A549 (cell line): Measurements from ENCODE around the gene BGLAP. TPM values are rescaled to one million over a fixed set of nuclear protein-coding genes. Genes with fewer than 3 reads are reported as not detected.
A peak's percentile ranks its signal among the peaks of the same experiment; 100 is the strongest.

Experiments
- ATAC-seq, 2 experiments: fragments of 200-7000 bp in 1 of 2; fragments of >200 bp in 1 of 2; cut with Nextera tagmentation in 1 of 2; cut with Tn5 transposase in 1 of 2; 3 replicates each; pipeline versions ENCODE4 v1.8.0 to v1.9.1; 2018 to 2020; ENCODE audit warnings: mild to moderate bottlenecking in 1 of 2, moderate library complexity in 1 of 2
- CTCF ChIA-PET: fragments of 300-600 bp; sonication (Branson Sonifier 250); formaldehyde crosslinking; extraction: SDS; loops from one replicate; lab custom pipeline; 2021; ENCODE audit warnings: antibody characterized with exemption, inconsistent platforms; lab: Yijun Ruan, JAX
- POLR2A ChIA-PET: fragments of 350-600 bp; formaldehyde crosslinking; extraction: SDS; loops from one replicate; lab custom pipeline; 2021; ENCODE audit warnings: antibody characterized with exemption, inconsistent platforms; lab: Yijun Ruan, JAX
- DNase-seq, 2 experiments: peaks; one replicate each; pipeline versions ENCODE4 v3.0.0 to v3.0.0-alpha.2; 2011 to 2016; ENCODE audit warnings: low read depth in 1 of 2, low spot score in 1 of 2
- FAIRE-seq: peaks from 2 replicates; lab custom pipeline; 2011; peaks lifted over from hg19 to GRCh38; lab: Jason Lieb, UNC
- H3K27ac ChIP-seq, 2 experiments: fragments of >200 bp; sonication (Bioruptor Twin); formaldehyde crosslinking; 3 replicates each; pipeline ENCODE4 v1.5.1; 2016 to 2017
- H3K4me1 ChIP-seq: fragments of >200 bp; sonication (Bioruptor Twin); formaldehyde crosslinking; 3 replicates; pipeline ENCODE4 v1.6.1; 2016
- H3K4me2 ChIP-seq: fragments of >200 bp; sonication (Bioruptor Twin); formaldehyde crosslinking; 3 replicates; pipeline ENCODE4 v1.6.1; 2016
- H3K4me3 ChIP-seq: fragments of >200 bp; sonication (Bioruptor Twin); formaldehyde crosslinking; 3 replicates; pipeline ENCODE4 v1.5.1; 2016
- H3K9me3 ChIP-seq: fragments of >200 bp; sonication (Bioruptor Twin); formaldehyde crosslinking; 3 replicates; pipeline ENCODE4 v1.6.1; 2016
- CBX8 ChIP-seq: fragments of 200-600 bp; sonication (generic); IDR thresholded peaks from 2 replicates; pipeline ENCODE4 v1.6.1; 2016
- CEBPB ChIP-seq, 2 experiments: fragments of >200 bp in 1 of 2; sonication (Bioruptor Twin) in 1 of 2; formaldehyde crosslinking in 1 of 2; IDR thresholded peaks; 2 replicates each; pipeline ENCODE4 v1.6.1; 2012 to 2016
- EHF ChIP-seq: fragments of 250-450 bp; sonication (Bioruptor Pico); IDR thresholded peaks from 2 replicates; pipeline ENCODE4 v1.5.0; 2020; ENCODE audit warnings: mild to moderate bottlenecking
- FOSB ChIP-seq: fragments of 250-450 bp; sonication (Bioruptor Pico); IDR thresholded peaks from 2 replicates; pipeline ENCODE4 v1.5.0; 2020; ENCODE audit warnings: mild to moderate bottlenecking, moderate library complexity
- FOXS1 ChIP-seq: fragments of 250-450 bp; sonication (Bioruptor Pico); IDR thresholded peaks from 2 replicates; pipeline ENCODE4 v1.5.0; 2020; ENCODE audit warnings: mild to moderate bottlenecking, moderate library complexity
- GATA3 ChIP-seq: IDR thresholded peaks from 2 replicates; pipeline ENCODE4 v1.6.1; 2012; ENCODE audit warnings: borderline replicate concordance
- HEYL ChIP-seq: fragments of 250-450 bp; sonication (Bioruptor Pico); IDR thresholded peaks from 2 replicates; pipeline ENCODE4 v1.8.0; 2021; ENCODE audit warnings: mild to moderate bottlenecking, moderate library complexity
- HOXA7 ChIP-seq: fragments of 250-450 bp; sonication (Bioruptor Pico); IDR thresholded peaks from 2 replicates; pipeline ENCODE4 v1.5.0; 2020; ENCODE audit warnings: mild to moderate bottlenecking, moderate library complexity
- HOXB13 ChIP-seq: fragments of 250-450 bp; sonication (Bioruptor Pico); IDR thresholded peaks from 2 replicates; pipeline ENCODE4 v1.5.0; 2020; ENCODE audit warnings: low read depth, mild to moderate bottlenecking, moderate library complexity
- KDM5A ChIP-seq: fragments of 200-600 bp; sonication (generic); IDR thresholded peaks from 2 replicates; pipeline ENCODE4 v1.6.1; 2016; ENCODE audit warnings: antibody characterized with exemption, mild to moderate bottlenecking
- MAZ ChIP-seq: fragments of 150-350 bp; IDR thresholded peaks from 2 replicates; pipeline ENCODE4 v1.6.1; 2014; ENCODE audit warnings: antibody characterized with exemption, low read depth, low read length, borderline replicate concordance
- MYC ChIP-seq: IDR thresholded peaks from 2 replicates; pipeline ENCODE4 v1.6.1; 2012; ENCODE audit warnings: mild to moderate bottlenecking, inconsistent platforms, low read length, improper control_type of control experiment, borderline replicate concordance
- NPAS2 ChIP-seq: fragments of 250-450 bp; sonication (Bioruptor Pico); IDR thresholded peaks from 2 replicates; pipeline ENCODE4 v1.8.0; 2022; ENCODE audit warnings: mild to moderate bottlenecking, moderate library complexity, borderline replicate concordance
- NR3C1 ChIP-seq: fragments of >200 bp; sonication (Bioruptor Twin); formaldehyde crosslinking; IDR thresholded peaks from 3 replicates; pipeline ENCODE4 v1.6.1; 2017
- POLR2A ChIP-seq: IDR thresholded peaks from 2 replicates; pipeline ENCODE4 v1.6.1; 2012; ENCODE audit warnings: mild to moderate bottlenecking, low read length
- RARB ChIP-seq: fragments of 250-450 bp; sonication (Bioruptor Pico); IDR thresholded peaks from 2 replicates; pipeline ENCODE4 v1.8.0; 2021; ENCODE audit warnings: mild to moderate bottlenecking, moderate library complexity
- RCOR1 ChIP-seq: fragments of 150-350 bp; IDR thresholded peaks from 2 replicates; pipeline ENCODE4 v1.6.1; 2014; ENCODE audit warnings: antibody characterized with exemption, low read length, low read depth
- RFX5 ChIP-seq: fragments of 450-650 bp; IDR thresholded peaks from 2 replicates; pipeline ENCODE4 v1.7.1; 2014; ENCODE audit warnings: antibody characterized with exemption, mild to moderate bottlenecking, moderate library complexity
- RNF2 ChIP-seq: fragments of 200-600 bp; sonication (generic); IDR thresholded peaks from 2 replicates; pipeline ENCODE4 v1.6.1; 2016; ENCODE audit warnings: low read depth, mild to moderate bottlenecking, antibody characterized with exemption, moderate library complexity, borderline replicate concordance
- SREBF2 ChIP-seq: fragments of 450-650 bp; IDR thresholded peaks from 2 replicates; pipeline ENCODE4 v1.6.1; 2014; ENCODE audit warnings: mild to moderate bottlenecking, moderate library complexity
- TFCP2L1 ChIP-seq: fragments of 250-450 bp; sonication (Bioruptor Pico); IDR thresholded peaks from 2 replicates; pipeline ENCODE4 v1.5.0; 2021; ENCODE audit warnings: mild to moderate bottlenecking
- TP53 ChIP-seq: fragments of 250-450 bp; sonication (Bioruptor Pico); IDR thresholded peaks from 2 replicates; pipeline ENCODE4 v1.5.0; 2021; ENCODE audit warnings: mild to moderate bottlenecking, moderate library complexity
- WGBS: methylation state at CpG from one replicate; pipeline ENCODE4 v1.1.6; 2017; ENCODE audit errors: missing lambda C conversion rate; 5-methylcytosine and 5-hydroxymethylcytosine counted together
- polyA plus RNA-seq, 4 experiments: library from polyadenylated mRNA; depleted of rRNA in 3 of 4; stranded (reverse); fragments of >200 nt; fragmentation: RNase III in 1 of 4; extraction: RNeasy Plus Mini Kit Qiagen cat#74134 plus additional on column Dnase treatment in 1 of 4; gene quantifications; 2 replicates in 3 of 4; 3 replicates in 1 of 4; pipeline ENCODE4 v1.2.3, GENCODE V29; 2011 to 2017
- TF ChIP-seq, protein P1 (sequence below): IDR thresholded peaks from 2 replicates; pipeline ENCODE4 v1.6.1; 2012
- TF ChIP-seq, protein P2 (sequence below): fragments of 200-600 bp; sonication (generic); IDR thresholded peaks from 2 replicates; pipeline ENCODE4 v1.6.1; 2016; ENCODE audit warnings: antibody characterized with exemption, mild to moderate bottlenecking, moderate library complexity
- TF ChIP-seq, protein P3 (sequence below): fragments of 250-450 bp; sonication (Bioruptor Pico); IDR thresholded peaks from 2 replicates; pipeline ENCODE4 v1.5.0; 2021; ENCODE audit warnings: mild to moderate bottlenecking, moderate library complexity, borderline replicate concordance
- TF ChIP-seq, protein P4 (sequence below): fragments of 150-350 bp; IDR thresholded peaks from 2 replicates; pipeline ENCODE4 v1.6.1; 2014; ENCODE audit warnings: low read depth, mild to moderate bottlenecking, low read length
- TF ChIP-seq, protein P5 (sequence below): fragments of 250-450 bp; sonication (Bioruptor Pico); IDR thresholded peaks from 2 replicates; pipeline ENCODE4 v1.5.0; 2020; ENCODE audit warnings: low read depth, mild to moderate bottlenecking, moderate library complexity

The BGLAP gene
- polyA plus RNA-seq, 2 of the 4 experiments (the other 2 are of a cell fraction), result 0.12 to 0.23 TPM

DNA sequence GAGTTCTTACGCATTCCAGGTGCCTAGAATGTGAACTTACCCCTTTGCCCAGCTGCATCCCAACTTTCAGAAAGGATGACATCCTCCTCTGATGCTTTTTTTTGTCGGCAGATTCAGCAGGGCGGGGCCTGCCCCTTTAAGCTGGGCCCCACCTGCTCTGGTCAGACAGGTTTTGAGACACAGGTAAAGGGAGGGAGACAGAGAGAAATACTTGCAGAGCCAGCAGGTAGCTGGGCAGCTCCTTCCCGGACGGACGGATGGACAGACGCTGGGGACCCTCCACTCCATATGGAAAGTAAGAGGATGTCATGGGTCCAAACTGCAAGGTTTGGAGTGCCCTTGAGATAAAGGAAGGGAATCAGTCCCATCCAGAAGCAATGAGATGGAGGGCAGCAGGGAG is 42.1 kb downstream of the BGLAP start, which contains the start of gene TMEM79:
Gene TMEM79 (plus strand): TSS at position 214 of the 400 bp plus-strand sequence. CDS start 902 bp downstream, outside the sequence.
- H3K4me1 ChIP-seq, result peaks cover 21% of the 10 kb centered on the region
- ChIA-PET POLR2A (interaction anchor here (2.5 to 2.6 kb wide), 2 partner anchors 11 to 71 kb away, joined by 12 to 16 read pairs; partner anchors contain the start of genes GLMP and PMF1), CTCF (interaction anchor here (0.9 to 3.1 kb wide), 6 partner anchors 10 to 194 kb away, joined by 3 to 9 read pairs (median 6); no protein-coding TSS in a partner anchor)
- H3K9me3 ChIP-seq, result no peaks in the 10 kb centered on the region
- 83% methylated on average over 7 of the region's 7 CpGs for WGBS
- peak within 1 kb of the TSS; percentile 98 for H3K4me2 ChIP-seq
- ATAC-seq, result no peak
- TF ChIP-seq TP53 (CRISPR knock-in tag) (no peak), POLR2A (no peak), TFCP2L1 (CRISPR knock-in tag) (no peak), FOSB (CRISPR knock-in tag) (no peak), RNF2 (no peak), NR3C1 (no peak), HOXA7 (CRISPR knock-in tag) (no peak), NPAS2 (CRISPR knock-in tag) (no peak), HEYL (CRISPR knock-in tag) (no peak), GATA3 (no peak), RCOR1 (no peak), KDM5A (no peak), RARB (CRISPR knock-in tag) (no peak)
- TF ChIP-seq, protein P1, sequence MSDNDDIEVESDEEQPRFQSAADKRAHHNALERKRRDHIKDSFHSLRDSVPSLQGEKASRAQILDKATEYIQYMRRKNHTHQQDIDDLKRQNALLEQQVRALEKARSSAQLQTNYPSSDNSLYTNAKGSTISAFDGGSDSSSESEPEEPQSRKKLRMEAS, result no peak
- TF ChIP-seq, protein P2, sequence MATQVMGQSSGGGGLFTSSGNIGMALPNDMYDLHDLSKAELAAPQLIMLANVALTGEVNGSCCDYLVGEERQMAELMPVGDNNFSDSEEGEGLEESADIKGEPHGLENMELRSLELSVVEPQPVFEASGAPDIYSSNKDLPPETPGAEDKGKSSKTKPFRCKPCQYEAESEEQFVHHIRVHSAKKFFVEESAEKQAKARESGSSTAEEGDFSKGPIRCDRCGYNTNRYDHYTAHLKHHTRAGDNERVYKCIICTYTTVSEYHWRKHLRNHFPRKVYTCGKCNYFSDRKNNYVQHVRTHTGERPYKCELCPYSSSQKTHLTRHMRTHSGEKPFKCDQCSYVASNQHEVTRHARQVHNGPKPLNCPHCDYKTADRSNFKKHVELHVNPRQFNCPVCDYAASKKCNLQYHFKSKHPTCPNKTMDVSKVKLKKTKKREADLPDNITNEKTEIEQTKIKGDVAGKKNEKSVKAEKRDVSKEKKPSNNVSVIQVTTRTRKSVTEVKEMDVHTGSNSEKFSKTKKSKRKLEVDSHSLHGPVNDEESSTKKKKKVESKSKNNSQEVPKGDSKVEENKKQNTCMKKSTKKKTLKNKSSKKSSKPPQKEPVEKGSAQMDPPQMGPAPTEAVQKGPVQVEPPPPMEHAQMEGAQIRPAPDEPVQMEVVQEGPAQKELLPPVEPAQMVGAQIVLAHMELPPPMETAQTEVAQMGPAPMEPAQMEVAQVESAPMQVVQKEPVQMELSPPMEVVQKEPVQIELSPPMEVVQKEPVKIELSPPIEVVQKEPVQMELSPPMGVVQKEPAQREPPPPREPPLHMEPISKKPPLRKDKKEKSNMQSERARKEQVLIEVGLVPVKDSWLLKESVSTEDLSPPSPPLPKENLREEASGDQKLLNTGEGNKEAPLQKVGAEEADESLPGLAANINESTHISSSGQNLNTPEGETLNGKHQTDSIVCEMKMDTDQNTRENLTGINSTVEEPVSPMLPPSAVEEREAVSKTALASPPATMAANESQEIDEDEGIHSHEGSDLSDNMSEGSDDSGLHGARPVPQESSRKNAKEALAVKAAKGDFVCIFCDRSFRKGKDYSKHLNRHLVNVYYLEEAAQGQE, result no peak
- TF ChIP-seq, protein P3, sequence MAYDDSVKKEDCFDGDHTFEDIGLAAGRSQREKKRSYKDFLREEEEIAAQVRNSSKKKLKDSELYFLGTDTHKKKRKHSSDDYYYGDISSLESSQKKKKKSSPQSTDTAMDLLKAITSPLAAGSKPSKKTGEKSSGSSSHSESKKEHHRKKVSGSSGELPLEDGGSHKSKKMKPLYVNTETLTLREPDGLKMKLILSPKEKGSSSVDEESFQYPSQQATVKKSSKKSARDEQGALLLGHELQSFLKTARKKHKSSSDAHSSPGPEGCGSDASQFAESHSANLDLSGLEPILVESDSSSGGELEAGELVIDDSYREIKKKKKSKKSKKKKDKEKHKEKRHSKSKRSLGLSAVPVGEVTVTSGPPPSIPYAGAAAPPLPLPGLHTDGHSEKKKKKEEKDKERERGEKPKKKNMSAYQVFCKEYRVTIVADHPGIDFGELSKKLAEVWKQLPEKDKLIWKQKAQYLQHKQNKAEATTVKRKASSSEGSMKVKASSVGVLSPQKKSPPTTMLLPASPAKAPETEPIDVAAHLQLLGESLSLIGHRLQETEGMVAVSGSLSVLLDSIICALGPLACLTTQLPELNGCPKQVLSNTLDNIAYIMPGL (CRISPR knock-in tag), result no peak
- TF ChIP-seq, protein P4, sequence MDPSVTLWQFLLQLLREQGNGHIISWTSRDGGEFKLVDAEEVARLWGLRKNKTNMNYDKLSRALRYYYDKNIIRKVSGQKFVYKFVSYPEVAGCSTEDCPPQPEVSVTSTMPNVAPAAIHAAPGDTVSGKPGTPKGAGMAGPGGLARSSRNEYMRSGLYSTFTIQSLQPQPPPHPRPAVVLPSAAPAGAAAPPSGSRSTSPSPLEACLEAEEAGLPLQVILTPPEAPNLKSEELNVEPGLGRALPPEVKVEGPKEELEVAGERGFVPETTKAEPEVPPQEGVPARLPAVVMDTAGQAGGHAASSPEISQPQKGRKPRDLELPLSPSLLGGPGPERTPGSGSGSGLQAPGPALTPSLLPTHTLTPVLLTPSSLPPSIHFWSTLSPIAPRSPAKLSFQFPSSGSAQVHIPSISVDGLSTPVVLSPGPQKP, result no peak
- H3K4me3 ChIP-seq, result peak within 1 kb of the TSS; percentile 83
- no peak for FAIRE-seq
- peak within 1 kb of the TSS; percentile 90 to 95 for H3K27ac ChIP-seq
- DNase-seq, result no peak

DNA sequence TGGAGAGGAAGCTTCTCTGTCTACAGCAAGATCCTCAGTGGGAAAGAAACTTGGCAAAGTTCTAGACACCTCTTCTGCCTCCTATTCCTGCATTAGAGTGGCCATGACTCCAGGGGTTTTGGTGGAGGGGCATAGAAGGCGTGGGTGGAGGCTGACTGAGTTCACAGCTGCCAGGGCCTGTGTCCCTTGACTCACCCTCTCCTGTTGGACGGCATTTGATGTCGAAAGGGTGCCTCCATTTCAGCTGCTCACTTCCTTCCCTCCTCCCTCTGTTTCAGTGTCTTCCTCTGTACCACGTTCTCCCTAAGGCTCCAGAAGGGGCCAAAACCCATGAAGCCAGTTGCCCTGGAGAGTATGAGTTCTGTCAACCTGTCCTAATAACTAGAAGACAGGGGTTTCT is 42.8 kb downstream of the BGLAP start:
- WGBS, result 83% methylated on average over 4 of the region's 4 CpGs
- ATAC-seq (no peak), DNase-seq (no peak), FAIRE-seq (no peak)
- Histone ChIP-seq H3K4me2 (no peak overlapping the region), H3K4me1 (peaks cover 21% of the 10 kb centered on the region), H3K4me3 (no peak overlapping the region), H3K27ac (no peak overlapping the region), H3K9me3 (no peaks in the 10 kb centered on the region)
- POLR2A ChIA-PET, result no interaction called here
- CTCF ChIA-PET, result interaction anchor here (0.9 to 2.6 kb wide), 6 partner anchors 9 to 194 kb away, joined by 3 to 9 read pairs (median 4); no protein-coding TSS in a partner anchor
- TF ChIP-seq HOXB13 (CRISPR knock-in tag), result no peak
- TF ChIP-seq, protein P2, result no peak
- TF ChIP-seq SREBF2, result no peak
- TF ChIP-seq CBX8, result no peak
- TF ChIP-seq MYC, result no peak
- TF ChIP-seq RFX5, result no peak
- no peak for TF ChIP-seq CEBPB (IDR thresholded peaks at IDR 0.05)
- TF ChIP-seq MAZ, result no peak
- TF ChIP-seq EHF (CRISPR knock-in tag), result no peak
- no peak for TF ChIP-seq FOXS1 (CRISPR knock-in tag)
- no peak for TF ChIP-seq RCOR1
- no peak for TF ChIP-seq POLR2A
- TF ChIP-seq, protein P5, sequence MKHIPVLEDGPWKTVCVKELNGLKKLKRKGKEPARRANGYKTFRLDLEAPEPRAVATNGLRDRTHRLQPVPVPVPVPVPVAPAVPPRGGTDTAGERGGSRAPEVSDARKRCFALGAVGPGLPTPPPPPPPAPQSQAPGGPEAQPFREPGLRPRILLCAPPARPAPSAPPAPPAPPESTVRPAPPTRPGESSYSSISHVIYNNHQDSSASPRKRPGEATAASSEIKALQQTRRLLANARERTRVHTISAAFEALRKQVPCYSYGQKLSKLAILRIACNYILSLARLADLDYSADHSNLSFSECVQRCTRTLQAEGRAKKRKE, result no peak
